Uterus (tissue), 2 donors: ENCODE measurements around the gene FAM217B.

Experiments
- POLR2A ChIP-seq, 2 donors: fragments of 450-650 bp; IDR thresholded peaks; one replicate each; pipeline ENCODE4 v1.6.1; 2016; ENCODE audit warnings: antibody characterized with exemption in 2 of 2, mild to moderate bottlenecking in 1 of 2, moderate library complexity in 1 of 2
- TF ChIP-seq, protein P1 (sequence below), 4 experiments: fragments of 200-600 bp in 2 of 4; fragments of 450-650 bp in 2 of 4; sonication (generic) in 2 of 4; IDR thresholded peaks; one replicate each; pipeline ENCODE4 v1.5.1; 2016 to 2019; ENCODE audit warnings: antibody characterized with exemption in 4 of 4, mild to moderate bottlenecking in 2 of 4, moderate library complexity in 1 of 4

DNA sequence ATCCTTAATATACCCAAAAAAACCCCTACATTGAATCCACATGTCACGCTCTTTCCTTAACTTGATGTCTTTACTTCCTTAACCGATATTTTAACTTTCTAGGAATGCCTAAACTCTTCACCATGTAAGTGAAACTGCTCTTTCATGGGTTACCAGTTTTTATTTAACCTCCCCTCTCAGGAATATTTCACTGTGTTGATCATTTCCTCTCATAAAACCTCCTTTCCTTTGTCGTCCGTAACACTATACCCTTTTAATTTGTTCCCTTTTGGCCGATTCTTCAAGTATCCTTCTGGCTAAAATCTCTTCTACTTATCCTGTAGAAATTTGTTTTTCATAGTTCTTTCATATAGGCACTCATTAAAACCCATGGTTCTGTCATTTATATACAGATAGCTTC lies 31.3 kb upstream of the FAM217B start:
- TF ChIP-seq, protein P1, sequence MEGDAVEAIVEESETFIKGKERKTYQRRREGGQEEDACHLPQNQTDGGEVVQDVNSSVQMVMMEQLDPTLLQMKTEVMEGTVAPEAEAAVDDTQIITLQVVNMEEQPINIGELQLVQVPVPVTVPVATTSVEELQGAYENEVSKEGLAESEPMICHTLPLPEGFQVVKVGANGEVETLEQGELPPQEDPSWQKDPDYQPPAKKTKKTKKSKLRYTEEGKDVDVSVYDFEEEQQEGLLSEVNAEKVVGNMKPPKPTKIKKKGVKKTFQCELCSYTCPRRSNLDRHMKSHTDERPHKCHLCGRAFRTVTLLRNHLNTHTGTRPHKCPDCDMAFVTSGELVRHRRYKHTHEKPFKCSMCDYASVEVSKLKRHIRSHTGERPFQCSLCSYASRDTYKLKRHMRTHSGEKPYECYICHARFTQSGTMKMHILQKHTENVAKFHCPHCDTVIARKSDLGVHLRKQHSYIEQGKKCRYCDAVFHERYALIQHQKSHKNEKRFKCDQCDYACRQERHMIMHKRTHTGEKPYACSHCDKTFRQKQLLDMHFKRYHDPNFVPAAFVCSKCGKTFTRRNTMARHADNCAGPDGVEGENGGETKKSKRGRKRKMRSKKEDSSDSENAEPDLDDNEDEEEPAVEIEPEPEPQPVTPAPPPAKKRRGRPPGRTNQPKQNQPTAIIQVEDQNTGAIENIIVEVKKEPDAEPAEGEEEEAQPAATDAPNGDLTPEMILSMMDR (IDR thresholded peaks at IDR 0.05) = no peak
- TF ChIP-seq POLR2A (IDR thresholded peaks at IDR 0.05) = no peak
